ENCODE data around the gene IL17RD. TPM values are rescaled to one million over a fixed set of nuclear protein-coding genes. Genes with fewer than 3 reads are reported as not detected.

Gene IL17RD
- total and polyA plus RNA-seq, 10 of the 15 experiments (the other 5 are each of a cell fraction or from before 2014, with no cell fraction given): 0.01 to 0.08 (median 0.04) TPM; not detected in 3

DNA sequence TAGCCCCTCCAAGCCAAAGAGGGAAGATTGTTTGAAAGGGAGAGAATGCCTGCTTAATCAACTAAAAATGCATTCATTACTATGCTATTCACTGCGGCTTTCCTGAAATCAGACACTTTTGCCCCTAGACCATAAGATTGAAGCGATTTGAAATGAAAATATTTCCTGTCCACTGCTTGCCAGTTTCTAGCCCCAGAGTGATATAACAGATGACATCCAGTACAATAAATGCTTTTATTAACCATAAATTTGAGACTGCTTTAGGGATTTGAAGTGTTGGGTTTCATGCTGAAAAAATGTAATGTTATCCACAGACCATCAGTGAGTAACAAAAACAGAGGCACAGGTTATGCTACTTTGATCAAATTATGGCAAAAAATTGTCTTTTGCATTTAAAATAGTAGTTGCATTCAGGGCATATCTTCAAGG lies 14.1 kb downstream of the IL17RD start:
- FAIRE-seq (no peak), ATAC-seq (no peak), DNase-seq (ENCODE audit: low read depth, low spot score) (no peak)
- no peak for TF ChIP-seq CHD1 (IDR thresholded peaks at IDR 0.05; ENCODE audit: low read depth, low read length)
- TF ChIP-seq NR2F1 (conservative IDR thresholded peaks at IDR 0.05): no peak
- no peak for TF ChIP-seq SMAD1 (IDR thresholded peaks at IDR 0.05; ENCODE audit: low read depth, partially characterized antibody)
- TF ChIP-seq EZH2 (IDR thresholded peaks at IDR 0.05; ENCODE audit: borderline replicate concordance, control insufficient read depth, low read depth, low read length): no peak
- no peak for TF ChIP-seq MYC (IDR thresholded peaks at IDR 0.05; ENCODE audit: insufficient read depth, insufficient read length, insufficient replicate concordance, low read length, severe bottlenecking)
- no peak for TF ChIP-seq NRF1 (conservative IDR thresholded peaks at IDR 0.05; ENCODE audit: low read depth, low read length)
- TF ChIP-seq BACH1 (IDR thresholded peaks at IDR 0.05; ENCODE audit: borderline replicate concordance): no peak
- TF ChIP-seq, protein P1, sequence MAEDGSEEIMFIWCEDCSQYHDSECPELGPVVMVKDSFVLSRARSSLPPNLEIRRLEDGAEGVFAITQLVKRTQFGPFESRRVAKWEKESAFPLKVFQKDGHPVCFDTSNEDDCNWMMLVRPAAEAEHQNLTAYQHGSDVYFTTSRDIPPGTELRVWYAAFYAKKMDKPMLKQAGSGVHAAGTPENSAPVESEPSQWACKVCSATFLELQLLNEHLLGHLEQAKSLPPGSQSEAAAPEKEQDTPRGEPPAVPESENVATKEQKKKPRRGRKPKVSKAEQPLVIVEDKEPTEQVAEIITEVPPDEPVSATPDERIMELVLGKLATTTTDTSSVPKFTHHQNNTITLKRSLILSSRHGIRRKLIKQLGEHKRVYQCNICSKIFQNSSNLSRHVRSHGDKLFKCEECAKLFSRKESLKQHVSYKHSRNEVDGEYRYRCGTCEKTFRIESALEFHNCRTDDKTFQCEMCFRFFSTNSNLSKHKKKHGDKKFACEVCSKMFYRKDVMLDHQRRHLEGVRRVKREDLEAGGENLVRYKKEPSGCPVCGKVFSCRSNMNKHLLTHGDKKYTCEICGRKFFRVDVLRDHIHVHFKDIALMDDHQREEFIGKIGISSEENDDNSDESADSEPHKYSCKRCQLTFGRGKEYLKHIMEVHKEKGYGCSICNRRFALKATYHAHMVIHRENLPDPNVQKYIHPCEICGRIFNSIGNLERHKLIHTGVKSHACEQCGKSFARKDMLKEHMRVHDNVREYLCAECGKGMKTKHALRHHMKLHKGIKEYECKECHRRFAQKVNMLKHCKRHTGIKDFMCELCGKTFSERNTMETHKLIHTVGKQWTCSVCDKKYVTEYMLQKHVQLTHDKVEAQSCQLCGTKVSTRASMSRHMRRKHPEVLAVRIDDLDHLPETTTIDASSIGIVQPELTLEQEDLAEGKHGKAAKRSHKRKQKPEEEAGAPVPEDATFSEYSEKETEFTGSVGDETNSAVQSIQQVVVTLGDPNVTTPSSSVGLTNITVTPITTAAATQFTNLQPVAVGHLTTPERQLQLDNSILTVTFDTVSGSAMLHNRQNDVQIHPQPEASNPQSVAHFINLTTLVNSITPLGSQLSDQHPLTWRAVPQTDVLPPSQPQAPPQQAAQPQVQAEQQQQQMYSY (CRISPR knock-in tag; IDR thresholded peaks at IDR 0.05): no peak
- TF ChIP-seq SIX5 (IDR thresholded peaks at IDR 0.05; ENCODE audit: low read depth, low read length, severe bottlenecking): no peak
- no peak for TF ChIP-seq NFIC (IDR thresholded peaks at IDR 0.05; ENCODE audit: low read depth, low read length)
- no peak for TF ChIP-seq SMARCA5 (IDR thresholded peaks at IDR 0.05)
- TF ChIP-seq SMC3 (IDR thresholded peaks at IDR 0.05; ENCODE audit: borderline replicate concordance, low read length): no peak
- 52% methylated on average over 2 of the region's 2 CpGs for WGBS (ENCODE audit: insufficient coverage, insufficient replicate concordance, low lambda C conversion rate, missing lambda C conversion rate)
- BruUV-seq (replicated peaks): no TSS peak
- in situ Hi-C loops (cut with MboI): no loop called here
- intact Hi-C loops (cut with micrococcal nuclease; ENCODE audit: unreplicated experiment): no loop called here
- H3K9ac ChIP-seq (ENCODE audit: control insufficient read depth, insufficient read depth, low read length): no peak overlapping the region
- no peaks in the 10 kb centered on the region for H4K20me1 ChIP-seq (ENCODE audit: control insufficient read depth, insufficient read depth)
- ChIA-PET RAD21 (ENCODE audit: unreplicated experiment) (no interaction called here), CTCF (interaction anchor here (1.0 kb wide), 1 partner anchor 20 kb away, joined by 3 read pairs; no protein-coding TSS in a partner anchor), POLR2A (no interaction called here), SMC1A (ENCODE audit: uncharacterized antibody, unreplicated experiment) (no interaction called here)
- H3K4me1 ChIP-seq (ENCODE audit: control insufficient read depth, insufficient read depth, low read length): no peaks in the 10 kb centered on the region
- H2AFZ ChIP-seq (ENCODE audit: control insufficient read depth, low read depth, low read length): no peak overlapping the region
- H3K4me3 ChIP-seq: no peak overlapping the region
- H3K4me2 ChIP-seq (ENCODE audit: control insufficient read depth, insufficient read depth): no peak overlapping the region
- H3K79me2 ChIP-seq (ENCODE audit: control insufficient read depth, insufficient read depth, low read length): no peaks in the 10 kb centered on the region
- no peaks in the 10 kb centered on the region for H3K36me3 ChIP-seq (ENCODE audit: control insufficient read depth in 2 of 2, insufficient read depth in 2 of 2, low read length in 1 of 2)
- no peaks in the 10 kb centered on the region for H3K9me3 ChIP-seq (replicated peaks; ENCODE audit: control insufficient read depth, insufficient read depth, low read length)
- peaks cover 0 to 2% of the 10 kb centered on the region in 2 experiments; a peak in 2 of 4 replicates for H3K27me3 ChIP-seq (replicated peaks in 1 of 2; ENCODE audit: control insufficient read depth in 2 of 2, insufficient read depth in 2 of 2, low read length in 1 of 2)
- no peak overlapping the region for H3K27ac ChIP-seq (ENCODE audit: control insufficient read depth, insufficient read depth)

Data from GM12878 (cell line).